ENCODE results near the gene INTS3.

INTS3 gene

DNA sequence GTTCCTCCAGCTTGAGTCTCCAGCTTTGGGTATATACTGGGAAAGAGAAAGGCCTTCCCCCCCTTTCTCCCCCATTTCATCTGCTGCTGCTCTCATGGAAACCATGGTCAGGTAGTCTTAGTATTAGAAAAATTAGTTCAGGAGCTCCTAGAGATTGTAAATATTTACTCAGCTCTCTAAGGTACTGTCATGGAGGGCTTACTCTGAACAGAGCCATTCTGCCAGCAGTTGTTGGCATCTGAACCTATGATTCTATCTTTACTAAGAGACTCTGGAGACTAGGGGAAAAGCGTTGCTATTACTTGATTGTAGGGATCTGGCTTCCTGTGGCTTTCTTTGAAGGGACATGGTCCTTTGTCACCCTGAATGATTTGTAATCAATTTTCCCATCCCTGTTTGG lies 6.1 kb downstream of the INTS3 start:
- H3K4me3 ChIP-seq (ENCODE audit: low read depth, low read length) = no peak overlapping the region
- no peak for DNase-seq (ENCODE audit: low read depth, low spot score)
- in situ Hi-C loops (cut with HindIII; ENCODE audit: low sequenced_read_pairs) = no loop called here
- no peak for TF ChIP-seq CTCF (IDR thresholded peaks at IDR 0.05; ENCODE audit: low read depth, low read length)

DNA sequence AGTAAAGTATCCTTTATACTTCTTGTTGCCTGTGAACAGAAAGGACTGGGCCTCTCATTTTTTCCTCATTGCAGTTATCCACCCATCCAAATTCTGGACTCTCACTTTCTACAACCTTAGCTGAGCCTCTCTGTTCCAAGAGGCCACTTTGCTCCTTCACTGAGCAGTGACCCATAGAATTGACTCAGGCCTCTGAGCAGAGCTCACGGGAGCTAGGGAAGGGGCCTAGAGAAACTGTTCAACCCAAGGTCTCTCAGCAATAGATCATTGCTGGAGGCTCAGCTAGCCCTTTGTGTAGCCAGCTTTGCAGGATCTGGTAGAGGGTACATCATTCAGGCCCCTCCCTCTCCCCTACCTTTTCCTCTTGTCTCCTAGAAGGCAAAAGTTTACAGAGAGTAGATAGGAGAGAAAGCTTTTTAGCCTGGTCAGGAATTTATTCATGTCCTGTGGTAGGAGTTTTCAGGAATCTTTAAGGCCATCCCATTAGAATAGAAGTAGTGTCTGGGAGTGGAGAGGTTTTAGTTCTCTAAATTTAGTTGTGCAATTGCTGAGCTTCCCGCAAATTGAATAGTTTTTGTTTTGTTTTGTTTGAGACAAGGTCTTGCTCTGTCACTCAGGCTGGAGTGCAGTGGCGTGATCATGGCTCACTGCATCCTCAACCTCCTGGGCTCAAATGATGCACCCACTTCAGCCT lies 6.7 kb downstream of the INTS3 start:
- no peak for DNase-seq (ENCODE audit: low read depth, low spot score)
- TF ChIP-seq CTCF (IDR thresholded peaks at IDR 0.05; ENCODE audit: low read depth, low read length) = no peak
- H3K4me3 ChIP-seq (ENCODE audit: low read depth, low read length) = no peak overlapping the region
- in situ Hi-C loops (cut with HindIII; ENCODE audit: low sequenced_read_pairs) = no loop called here

DNA sequence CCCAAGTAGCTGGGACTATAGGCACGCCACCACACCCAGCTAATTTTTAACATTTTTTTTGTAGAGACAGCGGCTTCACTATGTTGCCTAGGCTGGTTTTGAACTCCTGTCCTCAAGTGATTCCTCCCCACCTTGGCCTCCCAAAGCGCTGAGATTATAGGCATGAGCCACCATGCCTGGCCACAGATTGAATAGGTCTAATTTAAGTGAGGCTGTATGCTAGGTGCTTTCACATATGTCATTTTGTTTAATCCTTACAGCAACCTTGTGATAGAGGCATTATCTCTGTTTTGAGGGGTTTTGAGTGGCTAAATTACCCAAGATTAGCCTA lies 7.2 kb downstream of the INTS3 start:
- no peak overlapping the region for H3K4me3 ChIP-seq (ENCODE audit: low read depth, low read length)

GRCh38 chr1:153741986-153742385 lies 14.1 kb downstream of the INTS3 start:
- H3K4me3 ChIP-seq (ENCODE audit: low read depth, low read length) = no peak overlapping the region
- no peak for TF ChIP-seq CTCF (IDR thresholded peaks at IDR 0.05; ENCODE audit: low read depth, low read length)
- in situ Hi-C loops (cut with HindIII; ENCODE audit: low sequenced_read_pairs) = no loop called here
- no peak for DNase-seq (ENCODE audit: low read depth, low spot score)

More for the DNA sequence above, 7.2 kb downstream of the INTS3 start:
- TF ChIP-seq CTCF (IDR thresholded peaks at IDR 0.05; ENCODE audit: low read depth, low read length) = no peak
- no peak for DNase-seq (ENCODE audit: low read depth, low spot score)
- in situ Hi-C loops (cut with HindIII; ENCODE audit: low sequenced_read_pairs) = no loop called here

DNA sequence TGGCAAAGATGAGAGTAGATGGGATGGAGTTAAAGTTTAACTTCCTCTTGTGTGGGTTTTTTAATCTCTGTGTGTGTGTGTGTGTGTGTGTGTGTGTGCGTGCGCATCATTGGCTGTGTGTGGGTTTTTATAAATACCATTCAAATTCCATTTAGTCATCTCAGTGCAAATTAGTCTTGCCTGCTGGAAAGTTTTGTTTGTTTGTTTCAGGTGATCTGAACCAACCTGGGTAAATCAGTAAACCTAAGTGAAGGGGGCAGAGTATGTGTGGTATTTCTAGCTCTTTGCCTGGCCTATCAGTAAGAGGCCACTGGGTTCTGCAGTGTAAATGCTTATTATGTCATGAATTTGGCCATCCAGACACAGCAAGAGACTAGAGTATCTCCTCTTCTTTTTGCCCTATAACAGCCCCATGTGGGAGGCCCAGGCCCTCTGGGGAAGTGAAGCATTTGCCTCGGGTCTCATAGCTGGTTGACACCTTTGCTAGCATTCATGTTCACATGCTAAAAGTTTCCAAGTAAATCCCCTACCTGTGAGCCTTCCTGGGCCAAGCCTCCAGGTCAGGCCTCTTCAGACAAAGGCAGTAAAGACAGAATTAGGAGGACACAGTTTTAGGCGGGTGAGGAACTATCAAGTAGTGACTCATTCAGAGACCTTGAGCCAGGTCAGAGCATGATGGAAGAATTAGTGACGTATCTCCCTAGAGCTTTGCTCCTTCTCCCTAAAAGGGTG lies 14.7 kb downstream of the INTS3 start:
- no peak for TF ChIP-seq CTCF (IDR thresholded peaks at IDR 0.05; ENCODE audit: low read depth, low read length)
- in situ Hi-C loops (cut with HindIII; ENCODE audit: low sequenced_read_pairs) = no loop called here
- H3K4me3 ChIP-seq (ENCODE audit: low read depth, low read length) = no peak overlapping the region
- DNase-seq (ENCODE audit: low read depth, low spot score) = peak; percentile 37

GRCh38 chr1:153745417-153745816 lies 17.6 kb downstream of the INTS3 start:
- no peak for DNase-seq (ENCODE audit: low read depth, low spot score)
- TF ChIP-seq CTCF (IDR thresholded peaks at IDR 0.05; ENCODE audit: low read depth, low read length) = no peak
- in situ Hi-C loops (cut with HindIII; ENCODE audit: low sequenced_read_pairs) = no loop called here
- no peak overlapping the region for H3K4me3 ChIP-seq (ENCODE audit: low read depth, low read length)

Measured in astrocyte of the spinal cord (primary cell).